GM18511 (cell line): ENCODE results near the gene LYPD6B.

ENCODE experiments used
- ATAC-seq: cut with Tn5 transposase; IDR thresholded peaks from one replicate; pipeline ENCODE4 v1.9.1; 2021; ENCODE audit warnings: mild to moderate bottlenecking, moderate library complexity; ENCODE audit not compliant: unreplicated experiment

LYPD6B gene

GRCh38 chr2:149068996-149069888 lies 30.7 kb downstream of the LYPD6B start:
- ATAC-seq, result no peak

- no peak for ATAC-seq
Measured at GRCh38 chr2:149070681-149071320, 32.3 kb downstream of the LYPD6B start.

DNA sequence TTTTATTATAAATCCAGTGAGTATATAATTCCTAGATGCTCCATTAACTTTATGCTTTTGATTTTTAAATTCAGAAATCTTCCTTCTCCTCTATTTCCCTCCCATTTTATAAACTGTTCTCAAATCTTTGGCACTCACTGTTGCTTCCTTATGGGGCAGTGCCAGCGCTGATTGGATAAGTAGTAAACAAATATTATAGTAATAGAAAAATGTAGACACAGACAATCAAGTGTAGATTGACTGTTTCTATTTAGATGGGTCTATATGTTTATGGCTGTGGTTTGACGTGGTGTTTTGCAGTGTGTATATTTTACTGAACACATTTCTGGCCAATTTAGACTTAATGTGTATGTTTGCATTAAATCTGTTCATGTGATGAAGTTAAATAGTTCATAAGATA lies 36.6 kb downstream of the LYPD6B start:
- no peak for ATAC-seq

- no peak for ATAC-seq
Measured at GRCh38 chr2:149075853-149076252, 37.4 kb downstream of the LYPD6B start.

DNA sequence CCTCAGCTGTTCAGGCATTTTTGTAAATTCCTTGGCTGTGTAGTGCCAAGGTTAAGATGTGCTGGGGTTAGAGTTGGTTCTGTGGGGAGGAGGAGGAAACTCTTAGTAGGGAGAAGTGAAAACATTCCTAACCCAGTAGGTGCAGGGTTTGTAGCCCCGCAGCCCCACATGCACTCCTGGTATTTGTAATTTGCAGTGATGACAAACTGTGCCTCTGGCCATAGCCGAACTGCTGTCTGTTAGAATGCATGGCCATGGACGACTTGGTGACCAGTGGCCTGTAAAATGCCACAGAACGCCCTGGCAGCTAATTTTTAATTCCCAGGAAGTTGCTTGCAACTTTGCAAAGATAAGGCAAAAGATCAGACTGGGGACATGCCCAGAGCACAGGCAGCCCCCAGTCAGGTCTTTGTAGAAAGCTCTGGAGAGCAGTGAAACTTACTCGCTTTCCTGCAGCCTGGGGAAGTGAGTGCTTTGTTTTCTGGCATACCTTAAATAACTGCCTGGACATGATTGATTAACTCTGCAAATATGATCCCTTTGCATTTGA lies 38.4 kb downstream of the LYPD6B start:
- ATAC-seq, result no peak

- ATAC-seq, result no peak
Measured at GRCh38 chr2:149077861-149078260, 39.4 kb downstream of the LYPD6B start.

DNA sequence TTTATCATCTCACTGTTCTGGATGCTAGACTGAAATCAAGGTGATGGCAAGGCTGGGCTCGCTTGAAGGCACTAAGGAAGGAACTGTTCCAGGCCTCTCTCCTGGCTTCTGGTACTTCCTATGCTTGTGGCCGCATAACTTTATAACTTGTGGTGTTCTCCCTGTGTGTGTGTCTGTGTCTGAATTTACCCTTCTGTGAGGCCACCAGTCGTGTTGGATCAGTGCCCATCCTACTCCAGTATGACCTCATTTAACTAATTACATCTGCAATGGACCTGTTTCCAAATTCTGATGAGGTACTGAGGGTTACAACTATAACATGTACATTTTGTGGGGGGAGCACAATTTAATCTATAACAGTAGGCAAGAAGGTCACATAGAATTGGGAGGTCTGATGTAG lies 41.6 kb downstream of the LYPD6B start:
- ATAC-seq, result no peak

- ATAC-seq, result no peak
Measured at GRCh38 chr2:149080971-149081370, 42.5 kb downstream of the LYPD6B start.

DNA sequence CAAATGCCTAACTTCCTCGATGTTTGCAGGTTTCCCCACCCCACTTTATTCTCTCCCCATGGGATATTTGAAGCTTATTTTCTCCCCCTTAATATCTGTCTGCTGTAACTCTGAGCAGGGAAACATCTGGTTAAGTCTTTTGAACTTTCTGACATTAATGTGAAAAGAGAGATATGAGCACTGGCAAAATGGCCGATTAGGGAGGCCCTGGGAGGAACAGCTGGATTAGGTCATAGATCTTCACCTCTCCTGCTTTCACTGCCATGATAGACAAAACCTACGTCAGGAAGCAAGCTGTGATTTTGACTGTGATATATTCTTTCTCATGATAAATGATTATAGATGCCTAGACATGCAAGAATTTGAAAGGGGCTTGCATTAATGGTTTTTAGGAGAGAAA lies 43.6 kb downstream of the LYPD6B start:
- ATAC-seq, result no peak

DNA sequence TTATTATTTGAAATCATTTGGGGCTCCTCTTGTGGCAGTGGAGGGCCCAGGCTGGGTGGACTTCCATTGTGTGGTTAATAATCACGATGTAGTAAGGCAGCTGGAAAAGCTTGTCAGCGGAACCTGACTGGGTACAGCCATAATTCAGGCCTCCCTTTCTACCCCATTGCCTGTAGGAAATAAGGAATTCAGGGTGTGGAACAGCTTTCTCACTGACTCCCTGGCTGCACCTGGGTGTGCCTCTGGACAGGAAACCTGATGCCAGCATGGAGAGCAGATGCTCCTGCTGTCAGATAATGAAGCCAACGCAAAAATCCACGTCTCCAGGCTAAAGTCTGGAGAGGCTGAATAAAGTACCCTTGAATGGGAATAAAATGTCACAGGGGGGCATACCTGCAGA lies 44.2 kb downstream of the LYPD6B start:
- ATAC-seq, result no peak

DNA sequence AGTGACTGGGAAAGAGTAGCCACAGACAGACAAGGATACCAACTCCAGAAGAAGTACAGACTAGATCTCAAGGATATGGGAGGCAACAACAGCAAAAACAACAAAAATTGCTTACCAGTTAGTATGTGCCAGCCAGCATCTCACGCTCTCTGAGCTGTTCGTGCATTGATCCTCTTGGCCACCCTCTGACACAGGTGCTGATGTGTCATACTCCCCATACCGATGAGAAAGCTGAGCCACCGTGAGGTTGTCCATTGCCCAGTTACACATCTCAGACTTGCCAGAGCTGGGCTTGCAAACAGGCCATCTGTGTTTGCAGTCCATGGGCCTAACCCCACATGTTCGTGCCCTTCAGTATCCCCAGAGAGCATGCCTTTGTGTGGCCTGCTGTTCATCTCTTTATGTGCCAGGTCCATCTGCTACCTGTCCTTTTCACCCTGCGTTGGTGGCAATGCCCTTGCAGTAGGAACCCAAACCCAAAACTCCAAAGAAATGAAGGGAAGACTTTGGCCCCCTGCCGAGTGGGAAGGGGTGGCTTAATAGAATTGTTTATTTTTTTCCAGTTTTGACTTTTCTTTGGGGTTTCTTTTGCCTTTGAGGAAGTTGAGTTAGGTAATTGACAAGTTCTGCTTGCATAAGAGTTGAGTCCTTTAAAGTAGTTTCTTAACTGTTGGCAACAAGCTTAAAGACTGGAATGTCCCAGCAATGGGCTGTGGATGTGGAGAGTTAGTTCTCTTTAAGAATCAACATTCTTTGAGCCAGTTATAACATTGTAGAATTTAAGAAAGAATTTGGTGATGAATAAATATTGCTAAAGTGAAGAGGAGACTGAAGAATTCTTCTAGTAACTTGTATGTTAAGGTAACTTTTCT lies 46.7 kb downstream of the LYPD6B start:
- no peak for ATAC-seq

DNA sequence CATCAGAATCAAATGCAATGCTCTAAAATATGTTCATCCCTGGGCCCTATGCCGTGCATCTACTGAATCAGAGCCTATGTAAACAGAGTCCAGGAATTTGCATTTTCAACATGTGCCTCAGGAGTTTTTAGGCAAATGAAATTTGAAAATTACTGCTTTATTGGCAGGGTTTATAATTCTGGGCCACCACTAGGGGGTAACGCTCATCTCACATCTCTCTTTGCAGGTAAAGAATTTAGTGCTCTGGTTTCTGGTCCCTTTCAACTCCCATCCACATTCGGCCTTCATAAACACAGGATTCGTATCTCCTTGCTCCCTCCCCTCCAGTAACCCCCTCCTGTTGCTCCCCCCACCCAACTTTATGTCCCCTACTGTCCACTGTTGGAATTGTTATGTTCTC lies 49.3 kb downstream of the LYPD6B start:
- ATAC-seq, result peak; percentile 67

DNA sequence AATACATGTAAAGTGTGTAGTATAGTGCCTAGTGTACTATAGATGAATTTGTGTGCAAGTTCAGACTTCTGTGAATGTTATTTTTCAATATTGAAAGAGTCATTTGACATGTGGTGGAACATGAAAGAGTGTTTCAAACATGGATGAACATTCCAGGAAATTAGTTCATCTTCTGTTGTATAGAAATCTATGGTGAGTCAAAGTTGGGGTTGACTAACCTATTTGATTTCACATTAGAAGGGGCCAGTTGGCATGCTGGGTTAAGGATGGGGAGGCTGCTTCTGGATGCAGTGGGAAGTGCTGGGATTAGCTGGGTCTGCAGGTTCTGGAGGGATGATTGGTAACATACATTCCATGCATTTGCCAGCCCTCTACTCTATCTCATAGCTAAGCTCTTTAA lies 50.6 kb downstream of the LYPD6B start:
- no peak for ATAC-seq

DNA sequence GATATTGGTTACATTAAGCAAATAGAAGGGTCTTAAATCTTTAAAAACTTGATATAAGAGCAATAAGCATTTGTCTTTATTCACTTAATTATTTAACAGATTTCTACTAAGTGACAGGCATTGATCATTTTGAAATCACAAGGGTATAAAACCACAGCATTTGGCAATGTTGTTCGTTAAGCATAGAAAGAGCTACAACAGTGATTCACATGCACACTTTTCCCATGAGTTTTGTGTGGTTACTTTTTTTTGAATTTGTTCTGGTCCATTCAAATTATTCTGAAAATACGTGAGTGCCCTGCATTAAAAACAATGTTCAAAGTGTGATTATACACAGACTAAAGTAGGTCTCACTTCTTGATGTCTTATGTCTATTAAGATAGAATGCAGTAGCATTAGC lies 52.2 kb downstream of the LYPD6B start:
- ATAC-seq, result no peak

GRCh38 chr2:149093579-149093978 lies 55.1 kb downstream of the LYPD6B start:
- ATAC-seq, result no peak

DNA sequence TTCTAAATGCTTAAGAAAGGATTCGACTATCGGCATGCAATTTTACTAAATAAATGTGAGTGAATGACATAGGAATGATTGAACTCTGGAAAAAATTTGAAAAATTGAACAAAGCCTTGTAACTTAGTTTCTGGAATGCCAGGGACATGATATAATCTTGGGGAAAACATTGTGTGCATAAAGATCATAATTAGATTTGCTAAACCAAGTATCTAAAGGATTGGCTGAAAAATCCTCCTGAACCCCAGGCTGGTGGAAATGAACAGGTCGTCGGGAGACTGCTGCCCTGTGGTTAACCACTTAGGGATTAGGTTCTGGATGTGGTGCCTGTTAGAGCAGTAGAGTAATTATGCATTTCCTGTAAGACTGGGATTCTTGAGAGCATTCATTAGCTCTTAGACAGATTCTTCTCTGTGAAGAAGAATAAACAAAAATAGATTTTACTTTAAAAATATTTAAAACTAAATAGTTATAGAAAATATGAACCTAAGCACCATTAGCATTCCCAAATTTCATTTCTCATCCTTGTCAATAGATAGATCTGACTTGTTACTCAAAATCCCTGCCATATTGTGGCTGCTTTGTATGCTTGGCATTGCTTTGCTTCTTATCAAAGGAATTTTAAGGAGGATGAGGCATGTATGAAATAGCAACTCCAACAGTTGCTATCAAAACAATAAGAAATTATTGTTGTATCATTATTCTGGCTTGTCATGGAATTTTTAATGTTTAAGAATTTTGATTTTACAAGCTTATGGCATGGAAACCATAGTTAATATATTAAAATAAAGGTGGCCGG lies 55.9 kb downstream of the LYPD6B start:
- ATAC-seq, result no peak

DNA sequence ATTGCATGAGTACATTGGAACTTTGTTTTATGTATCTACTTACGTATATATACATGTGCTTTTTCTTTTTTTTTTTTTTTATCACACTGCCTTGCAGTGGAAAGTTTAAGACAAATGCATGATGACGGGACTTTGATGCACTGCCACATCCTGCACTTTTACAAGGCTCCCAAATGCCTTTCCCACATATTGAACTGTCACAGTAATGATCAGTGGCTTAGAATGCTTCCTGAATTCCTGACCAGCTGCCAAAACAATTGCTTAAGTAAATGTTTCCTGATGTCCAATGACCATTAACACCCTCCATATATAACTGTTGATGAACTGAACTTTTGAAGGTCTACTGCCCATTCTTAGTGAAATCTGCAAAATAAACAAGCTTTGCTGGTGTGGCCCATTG lies 60.2 kb downstream of the LYPD6B start:
- ATAC-seq, result no peak

- ATAC-seq, result no peak
Measured at GRCh38 chr2:149099298-149099697, 60.8 kb downstream of the LYPD6B start.

DNA sequence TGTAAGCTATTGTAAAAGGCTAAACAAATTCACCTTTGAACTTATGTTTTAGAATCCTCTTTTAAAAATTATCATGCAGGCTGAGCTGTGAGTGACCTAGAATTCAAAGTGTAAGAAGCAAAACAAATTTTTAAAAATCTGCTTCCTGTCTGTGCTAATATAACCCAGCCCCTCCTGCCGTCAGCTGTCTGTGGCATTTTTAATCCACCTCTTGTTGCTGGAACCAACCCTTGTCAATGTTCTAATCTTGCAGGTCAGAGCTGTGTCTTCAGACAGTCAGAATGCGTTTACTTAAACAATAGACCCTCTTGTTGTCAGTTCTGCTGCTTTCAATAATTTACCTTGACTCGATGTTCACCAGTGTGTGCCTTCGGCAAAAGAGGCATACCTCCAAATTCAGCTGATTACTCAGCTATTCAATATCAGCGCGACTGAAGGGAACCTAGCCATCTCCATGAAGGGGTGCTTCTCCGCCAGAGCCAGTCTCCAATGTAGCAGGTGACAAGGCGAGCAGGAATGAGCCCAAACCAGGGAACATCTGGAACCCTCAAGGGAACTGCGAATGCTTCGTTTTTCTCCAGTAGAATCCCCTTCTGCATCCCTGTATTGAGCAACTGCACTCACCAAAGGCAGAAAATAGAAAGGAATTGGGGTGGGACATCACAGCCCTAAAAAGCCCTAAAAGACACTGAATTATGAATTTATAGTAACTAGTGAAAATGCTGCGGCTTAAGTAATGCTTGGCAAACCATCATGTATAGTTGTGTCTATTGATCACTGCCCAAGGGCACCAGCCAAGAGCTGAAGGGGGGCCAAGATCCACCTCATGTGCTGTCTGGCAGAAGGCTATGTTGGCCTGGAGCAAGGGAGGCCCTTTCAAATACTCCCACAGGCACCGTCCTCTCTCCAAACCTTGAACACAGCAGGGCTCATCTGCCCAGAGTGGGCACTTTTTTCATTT lies 62.5 kb downstream of the LYPD6B start:
- no peak for ATAC-seq
